Stimulated activated CD8-positive, alpha-beta memory T cell treated with anti-CD3 and anti-CD28 coated beads, Interleukin-12 subunit alpha, Interleukin-12 subunit beta, amount 100 ng/mL, for 24 hours (primary cell): ENCODE measurements around the gene BYSL.

Experiments used
- DNase-seq: peaks from one replicate; pipeline ENCODE4 v3.0.0-alpha.2; 2020; ENCODE audit errors: extremely low read depth

The BYSL gene

DNA sequence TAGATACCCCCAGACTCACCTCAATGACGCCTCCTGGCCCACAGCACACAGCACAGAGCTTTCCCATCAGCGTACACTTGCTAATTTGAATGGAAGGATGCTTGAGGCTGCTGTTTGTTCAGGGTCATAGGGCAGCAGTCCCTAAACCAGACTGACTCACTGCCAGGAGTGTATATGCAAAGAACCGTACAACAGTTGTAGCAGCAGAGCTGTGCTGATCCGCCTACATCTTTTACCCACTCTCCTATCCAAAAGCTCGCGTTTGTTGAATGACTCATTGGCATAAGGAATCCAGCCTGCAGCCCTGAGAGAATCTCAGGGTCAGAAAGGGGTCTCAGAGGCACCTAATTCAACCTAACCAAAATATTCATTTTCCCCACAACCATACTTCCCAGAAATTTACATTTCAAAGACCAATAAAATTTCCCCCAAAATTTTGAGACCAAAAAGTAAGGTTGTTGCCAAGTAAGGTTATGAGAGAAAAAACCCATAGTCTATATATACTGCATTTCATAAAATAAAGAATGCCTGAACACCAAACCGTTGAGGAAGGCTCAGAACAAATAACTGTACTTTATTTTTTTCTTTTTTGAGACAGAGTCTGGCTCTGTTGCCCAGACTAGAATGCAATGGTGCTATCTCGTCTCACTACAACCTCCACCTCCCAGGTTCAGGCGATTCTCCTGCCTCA is 55.6 kb downstream of the BYSL start:
- no peak for DNase-seq
